GM12874 (cell line): ENCODE results near the gene PDZD7.

Experiments used
- TF ChIP-seq, protein P1 (sequence below): IDR thresholded peaks from 2 replicates; pipeline ENCODE4 v1.5.1; 2011; ENCODE audit warnings: low read depth, mild to moderate bottlenecking, control low read depth, low read length, moderate library complexity; ENCODE audit not compliant: insufficient read depth

PDZD7 gene

DNA sequence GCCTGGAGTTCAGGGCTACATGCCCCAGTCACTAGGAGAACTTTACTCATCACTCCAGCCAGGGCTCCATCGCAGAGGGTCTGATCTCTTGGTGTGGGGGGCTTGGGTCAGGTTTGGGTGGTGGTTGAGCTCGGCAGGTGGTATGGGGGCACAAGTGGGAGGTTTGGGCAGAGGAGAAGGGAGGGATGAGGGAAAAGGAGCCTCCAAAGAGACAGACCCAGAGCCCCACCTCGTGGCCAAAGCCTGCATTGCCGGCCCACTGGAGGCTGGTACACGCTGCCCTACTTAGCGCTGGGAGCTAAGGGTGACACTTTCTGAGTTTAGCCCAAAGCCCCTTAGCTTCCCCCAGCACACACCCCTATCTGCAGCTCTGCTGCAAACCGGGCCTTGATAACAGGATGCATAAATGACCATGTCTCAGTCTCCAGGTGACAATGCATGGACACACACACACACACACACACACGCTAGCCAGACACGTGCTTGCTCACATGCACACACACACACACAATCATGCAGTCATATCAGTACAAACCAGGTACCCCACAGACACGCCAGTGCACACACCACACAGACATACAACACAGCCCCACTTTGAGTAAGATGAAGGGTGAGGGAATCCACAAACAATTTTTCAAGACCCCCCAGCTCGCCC is 16.6 kb downstream of the PDZD7 start:
- TF ChIP-seq, protein P1, sequence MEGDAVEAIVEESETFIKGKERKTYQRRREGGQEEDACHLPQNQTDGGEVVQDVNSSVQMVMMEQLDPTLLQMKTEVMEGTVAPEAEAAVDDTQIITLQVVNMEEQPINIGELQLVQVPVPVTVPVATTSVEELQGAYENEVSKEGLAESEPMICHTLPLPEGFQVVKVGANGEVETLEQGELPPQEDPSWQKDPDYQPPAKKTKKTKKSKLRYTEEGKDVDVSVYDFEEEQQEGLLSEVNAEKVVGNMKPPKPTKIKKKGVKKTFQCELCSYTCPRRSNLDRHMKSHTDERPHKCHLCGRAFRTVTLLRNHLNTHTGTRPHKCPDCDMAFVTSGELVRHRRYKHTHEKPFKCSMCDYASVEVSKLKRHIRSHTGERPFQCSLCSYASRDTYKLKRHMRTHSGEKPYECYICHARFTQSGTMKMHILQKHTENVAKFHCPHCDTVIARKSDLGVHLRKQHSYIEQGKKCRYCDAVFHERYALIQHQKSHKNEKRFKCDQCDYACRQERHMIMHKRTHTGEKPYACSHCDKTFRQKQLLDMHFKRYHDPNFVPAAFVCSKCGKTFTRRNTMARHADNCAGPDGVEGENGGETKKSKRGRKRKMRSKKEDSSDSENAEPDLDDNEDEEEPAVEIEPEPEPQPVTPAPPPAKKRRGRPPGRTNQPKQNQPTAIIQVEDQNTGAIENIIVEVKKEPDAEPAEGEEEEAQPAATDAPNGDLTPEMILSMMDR = peak; percentile 98

DNA sequence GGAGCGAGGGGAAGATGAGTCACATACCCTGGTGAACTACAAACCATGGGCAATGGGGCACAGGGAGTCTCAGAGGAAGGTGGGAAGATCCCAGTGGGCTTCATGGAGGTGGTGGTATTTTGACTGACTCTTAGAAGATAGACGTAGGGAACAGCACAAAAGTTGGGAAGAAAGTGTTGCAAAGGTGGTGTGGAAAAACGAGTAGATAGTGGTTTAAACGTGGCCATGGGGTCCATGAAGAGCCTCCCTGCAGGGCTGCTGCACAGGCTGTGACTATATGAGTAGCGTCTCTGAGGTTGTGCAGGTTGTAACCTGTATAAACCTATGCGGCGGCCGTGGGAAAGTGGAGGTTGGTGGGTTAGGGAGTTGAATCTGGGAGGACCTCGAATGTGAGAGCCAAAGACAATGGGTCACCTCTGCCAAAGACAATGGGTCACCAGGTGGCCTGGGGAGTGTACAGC is 17.5 kb downstream of the PDZD7 start:
- TF ChIP-seq, protein P1 = no peak

DNA sequence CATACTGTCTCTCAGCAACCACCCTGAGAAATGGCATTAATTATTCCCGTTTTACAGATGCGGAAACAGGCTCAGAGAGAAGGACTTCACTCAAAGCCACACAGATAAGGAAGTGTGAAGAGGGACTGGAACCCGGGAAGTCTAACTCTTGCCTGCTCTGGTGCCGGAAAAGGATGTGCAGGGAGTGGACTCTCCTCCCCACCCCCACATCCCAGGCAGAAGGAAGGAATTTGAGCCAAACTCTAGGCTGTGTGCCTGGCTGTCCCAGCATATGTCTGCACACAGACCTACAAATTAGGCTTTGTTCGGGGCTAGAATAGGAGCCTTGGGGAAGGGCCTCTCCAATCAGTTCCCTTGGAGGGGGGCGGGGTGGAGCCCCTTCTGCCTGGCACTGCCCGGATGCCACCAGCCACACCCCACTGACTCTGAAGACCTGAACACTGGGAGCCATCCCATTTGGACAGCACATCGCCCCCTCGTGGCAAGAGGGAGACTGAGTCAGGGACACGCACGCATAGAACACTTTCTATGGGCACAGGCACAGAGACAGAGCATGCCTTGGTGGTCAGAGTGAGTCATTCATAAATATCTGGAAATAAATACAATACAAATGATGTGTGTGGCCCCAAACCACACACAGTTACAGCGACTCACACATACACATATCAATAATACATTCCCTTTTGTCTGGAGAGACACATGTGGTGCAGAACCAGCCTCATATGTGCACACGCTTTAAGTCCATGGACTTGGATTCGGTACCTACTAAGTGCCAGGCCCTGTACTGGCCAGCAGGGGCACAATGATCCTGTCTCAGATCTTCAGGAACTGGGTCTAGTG is 18.2 kb downstream of the PDZD7 start:
- TF ChIP-seq, protein P1 = peak; percentile 81

DNA sequence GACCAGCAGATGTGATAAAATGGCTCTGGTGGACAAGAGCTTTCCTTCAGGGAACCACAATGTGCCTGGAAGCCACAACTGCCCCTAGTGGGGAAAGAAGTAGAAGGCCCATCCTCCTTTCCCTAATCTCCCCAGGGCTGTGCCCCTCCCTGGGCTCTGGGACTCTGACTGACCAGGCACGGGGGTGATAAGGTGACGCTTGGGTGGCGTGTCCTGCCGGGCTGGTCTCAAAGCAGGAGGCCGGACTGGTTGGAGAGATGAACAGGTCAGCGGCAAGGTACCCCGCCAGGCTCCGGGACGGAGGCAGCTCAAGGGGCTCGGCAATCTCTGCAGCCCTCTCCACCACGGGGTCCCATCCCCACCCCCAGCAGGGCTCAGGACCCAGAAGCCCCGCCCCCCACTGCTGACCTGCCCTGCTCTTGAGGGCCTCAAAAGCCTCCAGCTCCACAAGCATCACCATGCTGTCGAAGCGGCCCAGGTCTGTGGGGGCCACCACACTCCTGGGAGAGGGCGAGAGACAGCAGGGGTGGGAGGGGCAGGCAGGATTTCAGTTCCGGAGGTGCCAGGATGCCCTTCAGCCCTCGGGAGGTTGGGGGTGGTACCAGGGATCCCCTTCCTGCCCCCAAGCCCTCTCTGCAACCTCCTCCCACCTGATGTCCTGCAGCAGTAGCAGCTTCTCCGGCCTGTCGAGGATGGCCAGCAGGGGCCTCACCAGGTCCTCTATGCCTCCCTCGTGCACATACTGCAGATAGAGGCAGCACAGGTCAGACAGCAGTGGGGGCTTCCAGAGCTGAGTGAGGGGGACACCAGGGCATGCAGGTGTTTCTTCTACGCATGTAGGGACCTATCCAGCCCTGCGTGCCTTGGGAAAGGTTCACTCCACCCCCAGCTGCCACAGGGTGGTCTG is 19.2 kb downstream of the PDZD7 start:
- TF ChIP-seq, protein P1 = 0 out of 2 replicates have a peak, but pooled peaks have one; percentile 1

- TF ChIP-seq, protein P1 = no peak
These were observed 20.6 kb downstream of the PDZD7 start for GRCh38 chr10:101010329-101010728.

GRCh38 chr10:101008823-101009423 is 22.0 kb downstream of the PDZD7 start:
- TF ChIP-seq, protein P1 = no peak
